ENCODE measurements around the gene BNC2.

The BNC2 gene

GRCh38 chr9:16725066-16725465 is 145.4 kb downstream of the BNC2 start:
- DNase-seq (ENCODE audit: extremely low spot score), result no peak
- POLR2A ChIA-PET, result no interaction called here
- no peak for TF ChIP-seq SUZ12 (IDR thresholded peaks at IDR 0.05)
- TF ChIP-seq TARDBP (IDR thresholded peaks at IDR 0.05), result no peak
- no peak for TF ChIP-seq ZNF384 (IDR thresholded peaks at IDR 0.05)
- TF ChIP-seq PKNOX1 (IDR thresholded peaks at IDR 0.05), result no peak
- CTCF ChIA-PET, result no interaction called here

GRCh38 chr9:16721972-16722371 is 148.5 kb downstream of the BNC2 start:
- no peak for DNase-seq (ENCODE audit: extremely low spot score)
- TF ChIP-seq TARDBP (IDR thresholded peaks at IDR 0.05) (no peak), ELF4 (IDR thresholded peaks at IDR 0.05) (no peak), FOXM1 (IDR thresholded peaks at IDR 0.05; ENCODE audit: borderline replicate concordance) (no peak), HDGF (IDR thresholded peaks at IDR 0.05; ENCODE audit: borderline replicate concordance) (no peak), ZNF384 (IDR thresholded peaks at IDR 0.05) (no peak), SUZ12 (IDR thresholded peaks at IDR 0.05) (no peak), FOXA1 (IDR thresholded peaks at IDR 0.05) (no peak), L3MBTL2 (conservative IDR thresholded peaks at IDR 0.05) (no peak), PKNOX1 (IDR thresholded peaks at IDR 0.05) (no peak), BHLHE40 (IDR thresholded peaks at IDR 0.05; ENCODE audit: borderline replicate concordance) (no peak)
- ChIA-PET POLR2A (no interaction called here), CTCF (no interaction called here)

- no peak for DNase-seq (ENCODE audit: extremely low spot score)
- TF ChIP-seq ARNT (IDR thresholded peaks at IDR 0.05) (no peak), LEF1 (IDR thresholded peaks at IDR 0.05; ENCODE audit: borderline replicate concordance) (no peak), HDGF (IDR thresholded peaks at IDR 0.05; ENCODE audit: borderline replicate concordance) (no peak), NFRKB (IDR thresholded peaks at IDR 0.05) (no peak), FOXM1 (IDR thresholded peaks at IDR 0.05; ENCODE audit: borderline replicate concordance) (no peak), ELF4 (IDR thresholded peaks at IDR 0.05) (no peak), TARDBP (IDR thresholded peaks at IDR 0.05) (no peak), FOXA1 (IDR thresholded peaks at IDR 0.05) (no peak), L3MBTL2 (conservative IDR thresholded peaks at IDR 0.05) (no peak), CTBP1 (IDR thresholded peaks at IDR 0.05; ENCODE audit: borderline replicate concordance) (no peak), ZNF384 (IDR thresholded peaks at IDR 0.05) (no peak), SUZ12 (IDR thresholded peaks at IDR 0.05) (no peak), BHLHE40 (IDR thresholded peaks at IDR 0.05; ENCODE audit: borderline replicate concordance) (no peak), PKNOX1 (IDR thresholded peaks at IDR 0.05) (no peak), SP1 (IDR thresholded peaks at IDR 0.05) (no peak), FOXK2 (IDR thresholded peaks at IDR 0.05) (no peak)
- POLR2A ChIA-PET, result no interaction called here
- CTCF ChIA-PET, result no interaction called here
These were observed 150.1 kb downstream of the BNC2 start for GRCh38 chr9:16720386-16720785.

GRCh38 chr9:16719921-16720320 is 150.5 kb downstream of the BNC2 start:
- DNase-seq (ENCODE audit: extremely low spot score), result no peak
- no peak for TF ChIP-seq FOXA1 (IDR thresholded peaks at IDR 0.05)
- TF ChIP-seq CTBP1 (IDR thresholded peaks at IDR 0.05; ENCODE audit: borderline replicate concordance), result no peak
- TF ChIP-seq LEF1 (IDR thresholded peaks at IDR 0.05; ENCODE audit: borderline replicate concordance), result no peak
- no peak for TF ChIP-seq NFRKB (IDR thresholded peaks at IDR 0.05)
- TF ChIP-seq ELF4 (IDR thresholded peaks at IDR 0.05), result no peak
- no peak for TF ChIP-seq SP1 (IDR thresholded peaks at IDR 0.05)
- TF ChIP-seq L3MBTL2 (conservative IDR thresholded peaks at IDR 0.05), result no peak
- TF ChIP-seq BHLHE40 (IDR thresholded peaks at IDR 0.05; ENCODE audit: borderline replicate concordance), result no peak
- TF ChIP-seq TARDBP (IDR thresholded peaks at IDR 0.05), result no peak
- TF ChIP-seq SUZ12 (IDR thresholded peaks at IDR 0.05), result no peak
- TF ChIP-seq PKNOX1 (IDR thresholded peaks at IDR 0.05), result no peak
- no peak for TF ChIP-seq ZNF384 (IDR thresholded peaks at IDR 0.05)
- no peak for TF ChIP-seq ARNT (IDR thresholded peaks at IDR 0.05)
- no peak for TF ChIP-seq FOXK2 (IDR thresholded peaks at IDR 0.05)
- no peak for TF ChIP-seq HDGF (IDR thresholded peaks at IDR 0.05; ENCODE audit: borderline replicate concordance)
- CTCF ChIA-PET, result no interaction called here
- POLR2A ChIA-PET, result no interaction called here

- no peak for DNase-seq (ENCODE audit: extremely low spot score)
- TF ChIP-seq HDGF (IDR thresholded peaks at IDR 0.05; ENCODE audit: borderline replicate concordance) (no peak), CTBP1 (IDR thresholded peaks at IDR 0.05; ENCODE audit: borderline replicate concordance) (no peak), TARDBP (IDR thresholded peaks at IDR 0.05) (no peak), FOXA1 (IDR thresholded peaks at IDR 0.05) (no peak), SUZ12 (IDR thresholded peaks at IDR 0.05) (no peak), BHLHE40 (IDR thresholded peaks at IDR 0.05; ENCODE audit: borderline replicate concordance) (no peak), LEF1 (IDR thresholded peaks at IDR 0.05; ENCODE audit: borderline replicate concordance) (no peak), FOXM1 (IDR thresholded peaks at IDR 0.05; ENCODE audit: borderline replicate concordance) (no peak), ZNF384 (IDR thresholded peaks at IDR 0.05) (no peak), NFRKB (IDR thresholded peaks at IDR 0.05) (no peak)
- CTCF ChIA-PET, result no interaction called here
- POLR2A ChIA-PET, result no interaction called here
These were observed 151.5 kb downstream of the BNC2 start for GRCh38 chr9:16718952-16719351.

GRCh38 chr9:16718296-16718695 is 152.2 kb downstream of the BNC2 start:
- DNase-seq (ENCODE audit: extremely low spot score), result no peak
- TF ChIP-seq NFRKB (IDR thresholded peaks at IDR 0.05) (no peak), ARNT (IDR thresholded peaks at IDR 0.05) (no peak), SUZ12 (IDR thresholded peaks at IDR 0.05) (no peak), BHLHE40 (IDR thresholded peaks at IDR 0.05; ENCODE audit: borderline replicate concordance) (no peak), FOXA1 (IDR thresholded peaks at IDR 0.05) (no peak), ZNF384 (IDR thresholded peaks at IDR 0.05) (no peak), CTBP1 (IDR thresholded peaks at IDR 0.05; ENCODE audit: borderline replicate concordance) (no peak), LEF1 (IDR thresholded peaks at IDR 0.05; ENCODE audit: borderline replicate concordance) (no peak), PKNOX1 (IDR thresholded peaks at IDR 0.05) (no peak)
- ChIA-PET CTCF (no interaction called here), POLR2A (no interaction called here)
